OCI-LY3 (cell line): ENCODE results near the gene AK1.

Experiments used
- H2AFZ ChIP-seq: fragments of 200-600, 300-600 bp; shearing (Covaris generic); 2 replicates; pipeline ENCODE4 v1.6.0; 2014; ENCODE audit warnings: antibody characterized with exemption, low read depth, low read length
- H3K27ac ChIP-seq: fragments of 200-600, 300-600 bp; sonication (generic); 2 replicates; pipeline ENCODE4 v1.5.1; 2014; ENCODE audit warnings: mild to moderate bottlenecking, low read length, moderate library complexity, mixed read lengths
- H3K27me3 ChIP-seq: fragments of 200-600, 300-600 bp; sonication (generic); 2 replicates; pipeline ENCODE4 v1.6.1; 2014; ENCODE audit warnings: low read depth, low read length, mixed read lengths
- H3K36me3 ChIP-seq: fragments of 200-600, 300-600 bp; sonication (generic); replicated peaks from 2 replicates; pipeline ENCODE3; 2014; ENCODE audit warnings: low read depth, low read length, mixed read lengths
- H3K4me1 ChIP-seq: fragments of 300-600, 200-600 bp; sonication (generic); 2 replicates; pipeline ENCODE4 v1.6.1; 2014; ENCODE audit warnings: low read length, mixed read lengths
- H3K4me2 ChIP-seq: fragments of 200-600, 300-600 bp; sonication (generic); 2 replicates; pipeline ENCODE4 v1.6.1; 2014; ENCODE audit warnings: low read length, mixed read lengths
- H3K4me3 ChIP-seq: fragments of 300-600, 200-600 bp; sonication (generic); 2 replicates; pipeline ENCODE4 v1.5.1; 2014; ENCODE audit warnings: antibody characterized with exemption, mild to moderate bottlenecking, low read length, moderate library complexity
- H3K79me2 ChIP-seq: fragments of 300-600, 200-600 bp; shearing (Covaris generic); 2 replicates; pipeline ENCODE4 v1.6.1; 2014; ENCODE audit warnings: mild to moderate bottlenecking, low read length, mixed read lengths
- H3K9ac ChIP-seq: fragments of 300-600, 200-600 bp; shearing (Covaris generic); 2 replicates; pipeline ENCODE4 v1.6.0; 2014; ENCODE audit warnings: mild to moderate bottlenecking, low read length, moderate library complexity
- H3K9me3 ChIP-seq: fragments of 200-600, 300-600 bp; shearing (Covaris generic); 2 replicates; pipeline ENCODE4 v1.6.1; 2014; ENCODE audit warnings: low read length, mixed read lengths; ENCODE audit not compliant: insufficient read depth
- H4K20me1 ChIP-seq: fragments of 200-600, 300-600 bp; sonication (generic); 2 replicates; pipeline ENCODE4 v1.6.1; 2016; ENCODE audit warnings: low read length, mixed read lengths; ENCODE audit not compliant: insufficient read depth
- EZH2phosphoT487 ChIP-seq: fragments of 200-600 bp; shearing (Covaris generic); IDR thresholded peaks from 2 replicates; pipeline ENCODE4 v1.6.1; 2018; ENCODE audit warnings: antibody characterized with exemption, mixed run types, low read depth
- TF ChIP-seq, protein P1 (sequence below): fragments of 200-600, 300-600 bp; sonication (generic); IDR thresholded peaks from 2 replicates; pipeline ENCODE4 v1.5.1; 2014; ENCODE audit warnings: antibody characterized with exemption, low read length, low read depth

The AK1 gene

DNA sequence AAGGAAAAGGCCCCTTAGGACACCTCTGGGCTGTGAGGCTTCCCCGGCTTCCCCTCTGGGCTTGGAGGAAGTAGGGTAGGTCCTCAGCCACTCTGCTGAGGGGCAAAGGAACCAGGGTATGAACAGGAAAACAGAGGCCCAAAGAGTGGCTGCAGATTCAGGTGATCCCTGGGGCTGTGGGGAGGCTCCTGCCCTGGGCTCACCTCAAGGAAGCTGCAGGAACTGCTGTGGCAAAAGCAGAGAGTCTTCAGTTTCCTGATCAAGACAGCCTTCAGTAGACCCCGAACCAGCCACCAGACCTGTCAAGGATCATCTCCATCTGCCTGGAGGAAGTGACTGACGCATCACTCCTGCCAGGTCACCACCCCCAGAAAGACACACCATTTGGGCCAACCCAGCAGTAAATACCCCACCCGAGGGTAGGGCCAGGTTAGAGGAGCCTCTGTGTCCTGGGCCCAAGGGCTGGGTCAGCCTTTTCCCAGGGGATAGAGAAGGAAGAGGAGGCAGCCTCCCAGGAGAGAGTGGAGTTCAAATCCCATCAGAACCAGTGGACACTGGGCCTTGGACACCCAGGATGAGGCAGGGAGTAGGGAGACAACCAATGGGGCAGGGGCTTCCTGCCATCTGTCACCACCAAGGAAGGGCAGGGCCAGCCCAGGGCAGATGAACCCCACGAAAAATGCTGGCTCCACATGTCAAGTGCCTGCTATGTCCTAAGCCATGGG, 27.7 kb upstream of the AK1 start:
- Histone ChIP-seq H3K4me1 (peaks cover 78% of the 10 kb centered on the region), H3K79me2 (peaks cover 23% of the 10 kb centered on the region), H3K4me2 (peak overlapping the region; percentile 53), H3K9me3 (no peaks in the 10 kb centered on the region), H3K9ac (peak overlapping the region; percentile 12; the same call in 1 of the 2 replicates), H3K27ac (peak overlapping the region; percentile 78), H3K36me3 (peaks cover 29% of the 10 kb centered on the region), H3K4me3 (no peak overlapping the region), H2AFZ (no peak overlapping the region), H3K27me3 (no peaks in the 10 kb centered on the region), H4K20me1 (peaks cover 21% of the 10 kb centered on the region)
- TF ChIP-seq, protein P1, sequence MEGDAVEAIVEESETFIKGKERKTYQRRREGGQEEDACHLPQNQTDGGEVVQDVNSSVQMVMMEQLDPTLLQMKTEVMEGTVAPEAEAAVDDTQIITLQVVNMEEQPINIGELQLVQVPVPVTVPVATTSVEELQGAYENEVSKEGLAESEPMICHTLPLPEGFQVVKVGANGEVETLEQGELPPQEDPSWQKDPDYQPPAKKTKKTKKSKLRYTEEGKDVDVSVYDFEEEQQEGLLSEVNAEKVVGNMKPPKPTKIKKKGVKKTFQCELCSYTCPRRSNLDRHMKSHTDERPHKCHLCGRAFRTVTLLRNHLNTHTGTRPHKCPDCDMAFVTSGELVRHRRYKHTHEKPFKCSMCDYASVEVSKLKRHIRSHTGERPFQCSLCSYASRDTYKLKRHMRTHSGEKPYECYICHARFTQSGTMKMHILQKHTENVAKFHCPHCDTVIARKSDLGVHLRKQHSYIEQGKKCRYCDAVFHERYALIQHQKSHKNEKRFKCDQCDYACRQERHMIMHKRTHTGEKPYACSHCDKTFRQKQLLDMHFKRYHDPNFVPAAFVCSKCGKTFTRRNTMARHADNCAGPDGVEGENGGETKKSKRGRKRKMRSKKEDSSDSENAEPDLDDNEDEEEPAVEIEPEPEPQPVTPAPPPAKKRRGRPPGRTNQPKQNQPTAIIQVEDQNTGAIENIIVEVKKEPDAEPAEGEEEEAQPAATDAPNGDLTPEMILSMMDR = no peak
- TF ChIP-seq EZH2phosphoT487 = no peak

DNA sequence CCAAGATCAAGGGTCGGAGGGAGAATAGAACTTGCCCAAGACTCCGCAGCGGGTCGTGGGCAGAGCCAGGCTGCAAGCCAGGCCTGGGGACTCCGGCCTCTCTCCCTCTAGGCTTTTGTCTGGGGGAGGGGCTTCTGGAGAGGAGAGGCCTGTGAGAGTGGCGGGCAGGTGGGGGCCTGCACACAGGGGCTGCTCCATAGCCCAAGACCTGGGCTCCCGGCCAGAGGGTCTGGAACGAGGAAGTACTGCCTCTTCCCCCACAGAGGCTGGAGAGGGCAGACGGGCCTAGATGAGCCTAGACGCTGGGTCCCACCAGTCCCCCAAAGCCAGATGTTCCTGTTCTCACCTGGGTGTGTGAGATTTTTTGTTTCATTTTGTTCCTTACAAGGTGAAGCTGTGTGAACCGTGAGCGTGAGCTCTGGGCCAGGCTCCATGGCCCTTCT, 27.1 kb upstream of the AK1 start:
- Histone ChIP-seq H3K27me3 (no peaks in the 10 kb centered on the region), H3K9me3 (no peaks in the 10 kb centered on the region), H3K4me3 (no peak overlapping the region), H3K9ac (no peak overlapping the region), H4K20me1 (peaks cover 16% of the 10 kb centered on the region), H3K36me3 (peaks cover 23% of the 10 kb centered on the region), H3K27ac (peak overlapping the region; percentile 78), H3K4me2 (no peak overlapping the region), H3K4me1 (peaks cover 77% of the 10 kb centered on the region), H2AFZ (no peak overlapping the region), H3K79me2 (peaks cover 17% of the 10 kb centered on the region)
- TF ChIP-seq, protein P1 = no peak
- no peak for TF ChIP-seq EZH2phosphoT487

DNA sequence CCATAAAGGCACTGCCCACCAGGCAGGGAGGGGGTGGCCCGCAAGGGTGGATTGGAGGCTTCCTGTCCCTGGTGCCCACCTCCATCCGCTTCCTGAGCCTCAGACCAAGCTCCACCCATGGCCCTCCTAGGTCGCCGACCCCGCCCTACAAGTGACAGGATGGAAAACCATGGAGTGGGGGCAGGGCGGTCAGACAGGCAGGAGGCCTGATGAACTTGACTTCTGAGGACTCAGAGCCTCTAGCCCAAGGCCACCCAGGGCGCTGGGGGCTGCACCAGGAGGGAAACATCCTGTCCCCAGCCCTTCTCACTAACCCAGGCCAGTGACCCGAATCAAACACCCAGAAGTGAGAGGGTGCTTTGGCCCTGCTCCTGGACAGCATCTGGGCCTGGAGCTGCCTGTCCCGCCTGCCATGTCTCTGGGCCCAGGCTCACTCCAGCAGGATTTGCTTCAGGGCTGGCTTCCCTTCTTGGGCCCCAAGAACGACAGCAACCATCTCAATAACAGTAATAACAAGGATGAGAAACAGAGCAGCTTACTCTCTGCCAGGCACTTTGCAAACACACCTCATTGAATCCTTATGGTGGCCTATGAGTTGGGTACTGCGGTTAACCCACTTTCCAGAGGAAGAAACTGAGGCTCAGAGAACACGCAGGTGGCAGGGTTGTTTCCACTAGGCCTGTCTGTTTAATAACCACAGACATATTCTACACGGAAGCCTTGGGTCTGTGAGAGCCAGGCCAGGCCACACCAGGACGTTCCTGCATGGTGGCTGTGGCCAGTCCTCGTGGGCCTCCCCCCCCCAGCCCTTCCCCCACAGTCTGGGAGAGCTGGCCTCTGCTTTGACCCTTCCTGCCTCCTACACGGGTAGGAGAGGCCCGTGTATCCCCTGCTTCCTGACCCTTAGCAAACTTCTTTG, 26.3 kb upstream of the AK1 start:
- H3K4me2 ChIP-seq = peak overlapping the region; percentile 14; the same call in 1 of the 2 replicates
- peaks cover 17% of the 10 kb centered on the region for H3K79me2 ChIP-seq
- peaks cover 14% of the 10 kb centered on the region; the same call in 1 of the 2 replicates for H4K20me1 ChIP-seq
- no peaks in the 10 kb centered on the region for H3K9me3 ChIP-seq
- H2AFZ ChIP-seq = no peak overlapping the region
- H3K4me3 ChIP-seq = no peak overlapping the region
- peaks cover 76% of the 10 kb centered on the region for H3K4me1 ChIP-seq
- peaks cover 21% of the 10 kb centered on the region for H3K36me3 ChIP-seq
- peak overlapping the region; percentile 60 for H3K27ac ChIP-seq
- H3K27me3 ChIP-seq = no peaks in the 10 kb centered on the region
- TF ChIP-seq, protein P1 = no peak
- no peak for TF ChIP-seq EZH2phosphoT487
- H3K9ac ChIP-seq = no peak overlapping the region
